Skeletal muscle cell (primary cell): ENCODE measurements around the gene FLYWCH1.

ENCODE experiments used
- DNase-seq: peaks from one replicate; pipeline ENCODE4 v3.0.0-alpha.2; 2010; ENCODE audit warnings: low read depth
- H3K4me3 ChIP-seq: 2 replicates; pipeline ENCODE4 v1.5.1; 2011; ENCODE audit warnings: low read depth, mild to moderate bottlenecking, control low read depth, low read length, moderate library complexity

FLYWCH1 gene

DNA sequence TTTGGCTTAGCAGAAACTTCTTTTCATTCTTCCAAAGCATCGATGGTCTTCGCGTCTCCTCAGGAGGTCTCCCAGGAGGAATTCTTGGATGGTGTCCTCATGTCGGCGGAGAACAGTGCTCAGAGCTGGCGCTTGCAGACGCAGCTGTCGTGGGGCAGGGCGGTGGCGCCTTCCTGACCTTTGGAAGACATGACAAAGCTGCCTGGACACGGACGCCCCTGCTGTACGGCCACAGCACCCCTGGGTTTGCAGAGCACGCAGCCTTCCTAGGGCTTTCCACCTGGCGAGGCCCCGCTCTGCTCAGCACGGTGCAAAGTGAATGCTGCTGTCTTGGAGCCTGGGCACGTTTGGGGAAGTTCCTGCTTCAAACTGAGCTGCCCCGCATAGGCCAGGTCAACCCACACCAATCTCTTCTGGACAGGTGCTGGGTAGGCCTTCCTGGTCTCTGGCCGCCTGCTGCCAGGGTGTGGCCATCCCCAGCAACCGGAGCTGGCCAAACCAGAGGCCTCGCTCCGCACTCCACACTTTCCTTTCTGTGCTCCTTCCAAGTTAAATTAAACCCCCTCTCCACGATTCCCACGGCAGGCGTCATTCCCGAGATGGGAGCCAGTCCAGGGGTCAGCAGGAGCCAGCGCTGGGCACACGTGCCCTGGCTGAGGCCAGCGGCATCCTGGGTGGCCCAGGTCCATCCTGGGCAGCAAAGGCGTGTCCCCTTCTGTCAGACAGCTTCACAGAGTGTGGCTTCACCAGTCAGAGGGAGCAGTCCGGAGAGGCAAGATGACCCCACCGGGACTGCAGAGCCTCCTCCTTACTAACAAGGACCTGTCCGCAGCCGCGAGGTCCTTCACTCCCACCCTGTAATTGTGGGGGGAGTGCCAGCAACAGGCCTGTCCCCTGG lies 37.3 kb downstream of the FLYWCH1 start:
- no peak for DNase-seq
- H3K4me3 ChIP-seq: no peak overlapping the region

DNA sequence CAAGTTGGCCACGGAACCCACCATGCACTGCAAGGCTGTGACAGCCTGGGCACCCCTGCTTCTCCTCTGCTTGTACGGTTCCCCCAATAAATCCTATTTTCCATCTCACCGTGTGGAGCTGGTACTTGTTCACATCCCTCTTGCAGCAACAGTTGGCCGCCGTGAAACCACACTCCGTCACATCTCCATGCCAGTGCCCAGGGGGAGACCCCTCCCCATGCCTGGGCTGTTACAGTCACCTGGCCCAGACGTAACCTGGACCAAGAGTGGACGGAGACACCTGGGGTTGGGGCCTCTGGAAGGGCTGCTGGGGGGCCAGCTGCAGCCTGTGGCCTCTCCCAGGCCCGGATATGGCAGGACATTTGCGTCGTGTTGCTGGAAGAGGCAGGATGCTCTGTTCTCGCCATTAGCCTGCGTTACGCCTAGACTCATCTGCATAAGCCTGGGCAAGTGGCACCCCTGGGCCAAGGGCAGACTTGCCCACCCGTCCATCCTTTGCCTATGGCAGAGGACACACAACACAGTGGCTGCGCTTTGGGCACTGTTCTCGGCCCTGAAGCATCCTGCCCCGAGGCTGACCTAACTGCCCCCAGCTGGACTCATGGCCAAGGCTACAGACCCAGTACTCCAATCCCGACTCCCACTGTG lies 38.1 kb downstream of the FLYWCH1 start:
- no peak overlapping the region for H3K4me3 ChIP-seq
- DNase-seq: no peak

GRCh38 chr16:2950353-2950724 lies 38.6 kb downstream of the FLYWCH1 start:
- no peak for DNase-seq
- H3K4me3 ChIP-seq: no peak overlapping the region

GRCh38 chr16:2950773-2951172 lies 39.0 kb downstream of the FLYWCH1 start:
- no peak overlapping the region for H3K4me3 ChIP-seq

DNA sequence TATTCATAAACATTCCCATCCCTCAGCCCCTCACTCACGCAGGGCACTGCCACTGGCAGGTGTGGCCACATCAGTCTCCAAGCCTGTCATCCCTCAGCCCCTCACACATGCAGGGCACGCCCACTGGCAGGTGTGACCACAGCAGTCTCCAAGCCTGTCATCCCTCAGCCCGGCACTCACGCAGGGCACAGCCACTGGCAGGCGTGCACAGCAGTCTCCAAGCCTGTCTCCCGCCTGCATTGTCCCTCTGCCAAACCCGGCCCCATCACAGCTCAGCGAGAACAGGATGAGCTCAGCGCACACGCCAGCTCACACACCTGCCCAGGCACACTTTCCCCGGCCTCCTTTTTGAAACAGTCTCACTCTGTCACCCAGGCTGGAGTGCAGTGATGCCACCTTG lies 40.9 kb downstream of the FLYWCH1 start:
- no peak overlapping the region for H3K4me3 ChIP-seq
- no peak for DNase-seq

More at GRCh38 chr16:2950773-2951172, 39.0 kb downstream of the FLYWCH1 start:
- no peak for DNase-seq

- DNase-seq: no peak
- H3K4me3 ChIP-seq: no peak overlapping the region
Measured at GRCh38 chr16:2953706-2954627, 42.2 kb downstream of the FLYWCH1 start.

DNA sequence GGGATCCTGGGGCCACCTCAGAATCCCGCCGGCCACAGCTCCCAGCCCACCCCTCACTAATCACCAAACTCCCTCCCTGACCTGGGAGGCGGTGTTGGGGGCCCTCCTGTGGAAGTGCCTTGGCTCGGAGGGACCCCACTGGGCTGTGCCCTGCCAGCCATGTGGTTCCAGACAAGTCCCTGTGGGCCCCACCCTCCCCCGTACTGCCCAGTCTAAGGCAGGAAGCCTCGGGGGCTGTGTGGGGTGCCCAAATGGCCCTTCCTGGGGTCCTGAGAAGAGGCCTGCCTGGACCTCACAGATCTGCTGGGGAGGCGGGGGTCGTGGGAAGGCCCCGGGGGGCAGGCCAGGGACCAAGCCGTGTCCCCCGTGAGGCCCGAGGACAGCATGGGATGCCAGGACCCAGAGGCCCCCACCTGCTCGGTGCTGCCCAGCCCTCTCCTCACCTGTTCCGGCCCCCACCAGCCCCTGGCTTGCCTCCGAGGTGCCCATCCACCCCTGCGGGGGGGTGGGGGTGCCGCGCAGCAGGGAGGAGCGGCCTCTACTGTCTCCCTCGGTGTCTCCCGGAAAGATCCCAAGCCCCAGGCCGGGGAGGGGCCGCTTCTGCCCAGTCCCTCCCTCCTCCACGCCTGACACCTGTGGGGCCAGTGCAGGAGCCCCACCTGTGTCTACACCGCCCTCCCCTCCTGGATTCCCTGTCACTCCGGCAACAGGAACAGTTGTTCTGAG lies 43.1 kb downstream of the FLYWCH1 start:
- DNase-seq: no peak
- no peak overlapping the region for H3K4me3 ChIP-seq

DNA sequence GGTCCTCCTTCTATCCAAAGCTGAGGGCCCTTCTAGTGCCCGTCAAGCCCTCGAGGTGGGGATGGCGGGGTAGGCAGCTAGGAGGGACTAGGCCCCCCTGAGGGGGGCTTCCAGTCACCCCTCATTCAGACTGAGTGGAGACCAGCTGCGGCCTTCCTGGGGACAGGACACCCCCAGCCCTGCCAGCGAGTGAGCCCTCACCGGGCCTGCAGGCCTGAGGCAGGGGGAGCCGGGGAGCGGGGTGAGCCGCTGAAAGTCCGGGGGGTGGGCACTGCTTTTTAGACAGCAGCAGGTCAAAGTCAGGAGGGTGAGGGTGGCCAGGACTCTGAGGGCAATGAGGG lies 43.7 kb downstream of the FLYWCH1 start:
- no peak for DNase-seq
- H3K4me3 ChIP-seq: no peak overlapping the region

DNA sequence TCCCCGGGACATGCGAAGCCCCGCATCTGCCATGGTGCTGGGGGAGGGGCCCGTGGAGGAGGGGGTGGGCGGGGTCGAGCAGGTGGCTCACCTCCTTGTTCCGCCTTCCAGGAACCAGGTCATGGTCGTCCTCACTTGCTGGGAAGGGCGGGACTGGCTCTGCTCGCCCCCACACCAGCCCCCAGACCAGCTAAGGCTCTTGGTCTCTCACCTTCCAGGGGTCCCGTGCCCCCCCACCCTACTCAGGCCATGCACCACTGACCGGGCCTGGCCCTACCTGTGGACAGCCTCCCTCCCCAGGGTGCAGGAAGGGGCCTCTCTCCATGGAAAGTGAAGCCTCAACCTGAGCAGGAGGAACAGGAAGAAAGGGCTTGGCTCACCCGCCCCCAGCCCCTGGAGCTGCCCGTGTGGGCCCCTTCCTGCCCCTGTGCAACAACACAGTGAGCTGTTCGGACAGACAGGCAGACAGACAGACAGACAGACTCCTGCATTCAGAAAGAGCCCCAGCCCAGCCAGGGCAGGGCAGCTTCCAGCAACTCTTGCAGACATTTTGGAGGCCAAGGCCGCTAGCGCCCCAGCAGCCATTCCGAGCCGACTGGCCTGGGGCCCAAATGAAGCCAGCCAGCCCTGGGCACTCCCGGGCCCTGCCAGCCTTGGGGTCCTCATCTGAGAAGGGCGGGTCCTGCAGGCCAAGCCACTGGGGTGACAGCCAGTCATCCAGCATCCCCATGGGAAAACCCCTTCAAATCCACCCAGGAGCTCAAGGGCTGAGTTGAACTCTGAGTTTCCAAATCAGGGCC lies 44.2 kb downstream of the FLYWCH1 start:
- H3K4me3 ChIP-seq: no peak overlapping the region
- no peak for DNase-seq

DNA sequence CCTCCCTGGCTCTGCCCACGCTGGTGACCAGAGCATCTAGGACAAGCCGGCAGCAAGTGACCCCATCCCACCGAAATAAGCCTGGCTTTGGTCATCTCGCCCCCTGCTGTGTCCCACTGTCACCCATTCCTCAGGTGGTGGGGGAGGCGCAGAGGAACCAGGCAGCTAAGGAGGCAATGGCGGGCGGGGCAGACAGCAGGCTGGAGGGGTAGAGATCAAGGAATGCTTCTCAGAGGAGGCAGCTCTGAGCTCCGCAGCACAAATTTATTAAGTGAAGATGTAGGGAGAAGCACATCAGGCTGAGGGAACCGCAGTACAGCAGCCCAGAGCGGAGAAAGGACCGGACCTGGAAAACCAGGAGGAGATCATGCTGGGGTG lies 44.8 kb downstream of the FLYWCH1 start:
- no peak overlapping the region for H3K4me3 ChIP-seq
- DNase-seq: no peak

GRCh38 chr16:2959206-2959605 lies 47.5 kb downstream of the FLYWCH1 start:
- DNase-seq: no peak
- H3K4me3 ChIP-seq: no peak overlapping the region

- H3K4me3 ChIP-seq: no peak overlapping the region
- DNase-seq: no peak
Measured at GRCh38 chr16:2960183-2961010, 48.7 kb downstream of the FLYWCH1 start.

DNA sequence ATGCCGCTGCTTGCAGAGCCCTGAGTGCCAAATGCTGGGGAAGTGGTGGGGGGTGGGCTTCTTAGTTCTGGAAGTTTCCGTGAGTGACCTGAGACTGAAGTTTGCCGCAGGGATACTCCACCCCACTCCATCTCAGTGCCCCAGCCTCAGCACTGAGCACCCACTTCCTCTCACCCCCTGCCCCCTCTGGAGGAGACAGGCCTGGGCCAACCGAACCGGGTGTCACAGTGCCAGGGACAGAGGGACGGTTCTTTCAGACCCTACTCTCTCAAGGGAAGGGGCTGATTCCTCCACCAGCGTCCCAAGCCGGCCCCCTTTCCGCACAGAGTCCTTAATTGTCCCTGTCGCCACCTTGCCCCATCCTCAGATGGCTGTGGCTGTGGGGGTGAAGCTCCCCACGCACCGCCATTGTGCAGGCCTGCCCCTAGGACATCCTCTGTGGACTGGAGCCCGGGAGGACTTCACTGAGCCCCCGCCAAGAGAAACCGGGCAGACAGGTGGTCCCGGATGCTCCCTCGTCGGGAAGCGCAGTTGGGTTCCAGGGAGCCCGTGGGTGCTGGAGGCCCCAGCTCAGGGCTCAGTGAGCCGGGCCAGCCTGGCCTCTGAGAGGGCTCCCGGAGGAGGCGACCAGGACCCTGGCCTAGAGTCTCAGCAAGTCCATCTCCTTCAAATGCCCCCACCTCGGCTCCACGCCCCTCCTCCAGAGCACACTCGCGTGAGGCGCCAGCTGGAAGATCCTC lies 50.8 kb downstream of the FLYWCH1 start:
- H3K4me3 ChIP-seq: no peak overlapping the region
- DNase-seq: no peak

GRCh38 chr16:2963074-2963722 lies 51.5 kb downstream of the FLYWCH1 start:
- no peak for DNase-seq
- peak overlapping the region; percentile 41 for H3K4me3 ChIP-seq

GRCh38 chr16:2963723-2964474 lies 52.2 kb downstream of the FLYWCH1 start, which contains the start of gene KREMEN2:
Gene KREMEN2 (plus strand): TSS chr16:2964275. CDS start chr16:2964521, 246 bp downstream.
- DNase-seq: no peak
- peak within 1 kb of the TSS; percentile 41 for H3K4me3 ChIP-seq
